ENCODE measurements around the gene FRY.

Gene FRY

DNA sequence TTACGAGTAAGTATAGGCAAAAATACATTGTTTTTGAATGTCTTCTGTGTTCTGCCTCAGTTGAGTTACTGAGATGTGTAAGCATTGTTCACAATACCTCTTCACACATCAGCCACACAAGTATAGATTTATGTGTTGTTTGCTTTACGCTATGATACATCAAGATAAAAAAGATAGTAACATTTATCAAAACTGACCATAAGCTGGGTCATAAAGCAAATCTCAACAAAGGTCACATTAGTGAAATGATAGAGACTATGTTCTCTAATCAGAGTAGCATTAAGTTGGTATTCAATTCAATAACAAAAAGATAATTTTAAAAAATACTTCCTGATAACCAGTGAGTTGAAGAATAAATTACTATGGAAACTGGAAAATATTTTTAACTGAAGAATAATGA, 156.1 kb downstream of the FRY start:
- no peak for DNase-seq

DNA sequence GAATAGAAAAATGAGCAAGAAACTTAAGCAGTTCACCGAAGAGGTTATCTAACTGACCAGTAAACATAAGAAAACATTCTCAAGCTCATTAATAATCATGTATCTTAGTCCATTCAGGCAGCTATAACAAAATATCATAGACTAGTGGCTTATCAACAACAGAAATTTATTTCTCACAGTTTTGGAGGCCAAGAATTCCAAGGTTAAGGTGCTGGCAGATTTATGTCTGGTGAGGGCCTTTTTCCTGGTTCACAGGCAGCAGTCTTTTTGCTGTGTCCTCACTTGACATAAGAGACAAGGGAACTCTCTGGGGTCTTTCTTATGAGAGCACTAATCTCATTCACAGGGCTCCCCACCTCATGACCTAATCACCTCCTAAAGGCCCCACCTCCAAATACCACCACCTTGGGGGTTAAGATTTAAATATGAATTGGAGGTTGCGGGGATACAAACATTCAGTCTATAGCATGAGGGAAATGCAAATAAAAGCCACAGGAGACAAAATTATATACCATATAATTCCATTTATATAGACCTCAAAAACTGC, 160.0 kb downstream of the FRY start:
- DNase-seq, result no peak

DNA sequence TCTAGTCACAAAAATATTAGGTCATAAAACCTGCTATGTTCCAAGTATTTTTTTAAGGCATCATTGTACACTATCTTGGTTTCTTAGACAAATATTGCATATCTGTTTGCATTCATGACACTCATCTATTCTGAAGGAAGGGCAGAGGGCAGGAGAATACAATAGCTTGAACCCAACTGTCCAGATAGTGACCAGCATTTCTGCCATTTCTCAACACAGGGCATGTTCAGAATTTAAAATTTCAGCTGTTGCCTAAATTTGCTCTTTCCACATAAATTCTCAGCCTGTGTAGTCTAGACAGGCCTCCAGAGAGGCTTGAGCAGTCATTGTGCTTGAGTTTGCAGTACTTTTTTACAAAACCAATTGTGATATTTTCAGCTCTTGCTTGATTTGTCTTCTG, 164.1 kb downstream of the FRY start:
- DNase-seq, result no peak

DNA sequence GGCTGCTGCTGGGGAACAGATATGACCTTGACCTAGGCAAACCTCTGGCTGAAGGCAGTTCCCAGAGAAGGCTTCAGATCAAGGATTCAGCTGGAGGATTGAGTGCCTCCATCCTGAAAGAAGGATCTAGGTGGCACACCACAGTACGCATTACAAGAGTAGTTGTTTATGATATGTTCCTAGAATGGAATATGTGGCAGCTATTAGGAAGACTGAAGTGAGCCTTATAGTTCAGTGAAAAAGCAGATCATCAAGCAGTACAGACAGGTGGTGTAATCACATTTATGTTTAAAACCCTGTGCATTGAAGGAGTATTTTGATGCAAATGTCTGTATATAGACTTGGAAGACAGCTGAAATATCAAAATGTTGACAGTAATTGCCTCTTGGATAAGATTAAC, 167.6 kb downstream of the FRY start:
- DNase-seq, result no peak

DNA sequence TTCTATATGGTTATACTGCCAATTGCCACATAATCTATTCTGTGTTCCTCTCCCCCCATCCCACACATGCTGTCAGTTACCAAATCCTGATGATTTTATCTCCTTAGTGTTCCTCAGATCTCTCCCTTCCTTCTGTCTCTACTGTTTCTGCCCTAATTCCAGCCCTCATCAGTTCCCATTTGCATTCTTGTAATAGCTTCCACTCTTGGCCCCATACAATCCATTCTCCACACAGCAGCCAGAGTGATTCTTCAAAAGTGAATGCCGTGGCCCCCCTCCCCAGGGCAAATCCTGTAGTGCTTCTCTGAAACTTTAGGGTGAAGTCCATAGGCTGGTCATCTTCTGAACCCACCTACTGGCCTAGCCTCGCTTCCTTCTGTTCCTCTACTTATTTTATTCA, 169.2 kb downstream of the FRY start:
- no peak for DNase-seq

DNA sequence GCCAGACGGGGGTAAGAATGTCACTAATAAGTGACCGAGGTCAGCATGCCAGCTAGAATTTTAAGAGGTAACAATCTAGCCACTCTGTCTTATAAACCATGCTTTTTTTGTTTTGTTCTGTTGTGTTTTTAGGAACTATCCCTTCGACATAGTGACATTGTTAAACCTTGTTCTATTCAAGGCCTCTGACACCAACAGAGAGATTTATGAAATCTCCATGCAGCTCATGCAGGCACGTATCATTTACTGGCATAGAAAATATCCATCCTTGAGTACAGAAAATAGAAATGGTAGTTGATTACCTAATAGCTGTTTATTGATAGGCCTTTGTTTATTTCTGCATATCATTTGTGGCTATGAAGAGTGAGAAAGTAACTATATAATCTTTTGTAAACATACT, 170.2 kb downstream of the FRY start:
- no peak for DNase-seq

DNA sequence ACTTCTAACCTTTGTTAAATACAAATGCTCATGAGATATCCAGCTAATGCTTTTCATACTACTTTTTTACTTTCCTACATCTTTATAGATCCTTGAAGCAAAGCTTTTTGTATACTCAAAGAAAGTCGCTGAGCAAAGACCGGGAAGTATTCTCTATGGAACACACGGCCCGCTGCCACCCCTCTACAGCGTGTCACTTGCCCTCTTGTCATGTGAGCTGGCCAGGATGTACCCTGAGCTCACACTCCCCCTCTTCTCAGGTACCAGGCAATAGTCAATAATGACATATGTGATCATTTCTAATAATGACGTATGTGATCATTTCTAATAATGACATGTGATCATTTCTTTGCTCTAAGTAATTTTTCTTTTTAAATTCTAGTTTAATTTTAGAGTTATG, 170.7 kb downstream of the FRY start:
- no peak for DNase-seq

DNA sequence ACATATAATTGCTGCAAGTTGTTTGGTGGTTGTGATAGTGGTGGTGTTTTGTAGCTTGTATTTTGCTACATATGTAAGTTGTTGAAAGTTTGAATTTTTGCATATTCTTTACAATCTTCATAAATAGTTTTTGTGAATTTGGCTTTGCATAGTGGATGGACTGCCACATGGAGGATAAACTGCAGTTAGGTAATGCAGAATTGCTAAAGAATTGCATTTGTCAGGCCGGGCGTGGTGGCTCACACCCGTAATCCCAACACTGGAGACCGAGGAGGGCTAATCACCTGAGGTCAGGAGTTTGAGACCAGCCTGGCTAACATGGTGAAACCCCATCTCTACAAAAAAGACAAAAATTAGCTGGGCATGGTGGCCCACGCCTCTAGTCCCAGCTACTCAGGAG, 171.6 kb downstream of the FRY start:
- DNase-seq, result no peak

DNA sequence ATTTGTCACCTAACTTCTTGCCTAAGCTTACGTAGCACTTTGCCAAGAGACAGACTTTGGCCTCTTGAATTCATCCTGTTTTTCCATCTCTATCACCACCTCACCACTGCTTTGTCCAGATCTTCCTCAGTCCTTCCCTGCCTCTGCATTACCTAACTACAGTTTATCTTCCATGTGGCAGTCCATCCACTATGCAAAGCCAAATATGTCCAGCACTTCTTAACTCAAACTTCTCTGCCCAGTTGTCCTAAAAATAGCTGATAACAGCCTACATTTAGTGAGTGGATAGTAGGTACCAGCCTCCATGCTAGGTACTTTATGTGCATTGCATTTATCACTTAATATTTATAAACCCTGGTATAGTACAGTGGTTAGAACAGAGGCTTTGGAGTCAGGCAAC, 172.2 kb downstream of the FRY start:
- DNase-seq, result no peak

DNA sequence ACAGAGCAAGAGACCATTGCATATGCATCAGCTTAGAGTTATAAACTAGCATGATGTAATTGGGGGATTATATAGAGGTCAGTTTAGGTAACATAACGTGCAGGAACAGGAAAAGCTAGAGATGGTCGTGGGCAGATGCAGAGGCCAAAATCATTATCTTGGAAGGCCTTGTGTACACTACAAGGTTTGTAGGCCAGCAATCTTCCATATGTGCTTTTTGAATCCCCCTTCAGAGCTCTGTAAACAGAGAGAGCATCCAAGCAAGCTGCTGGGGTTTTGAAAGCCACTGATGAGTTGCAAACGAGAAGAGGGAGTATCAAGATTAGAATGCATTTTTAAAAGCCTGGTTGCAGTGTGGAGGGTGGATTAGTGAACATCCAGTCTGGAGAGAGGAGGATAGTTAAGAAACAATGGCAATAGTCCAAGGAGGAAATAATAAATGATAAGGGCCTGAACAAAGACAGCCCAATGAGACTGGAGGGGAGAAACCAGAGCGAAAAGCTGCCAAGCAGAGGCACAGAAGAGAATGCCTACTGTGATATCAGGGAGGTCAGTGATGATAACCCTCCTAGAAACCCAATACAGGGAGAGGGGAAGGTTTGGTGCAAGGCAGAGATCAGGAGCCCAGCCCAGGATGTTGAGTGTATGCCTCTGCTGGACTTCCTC, 174.0 kb downstream of the FRY start:
- no peak for DNase-seq

DNA sequence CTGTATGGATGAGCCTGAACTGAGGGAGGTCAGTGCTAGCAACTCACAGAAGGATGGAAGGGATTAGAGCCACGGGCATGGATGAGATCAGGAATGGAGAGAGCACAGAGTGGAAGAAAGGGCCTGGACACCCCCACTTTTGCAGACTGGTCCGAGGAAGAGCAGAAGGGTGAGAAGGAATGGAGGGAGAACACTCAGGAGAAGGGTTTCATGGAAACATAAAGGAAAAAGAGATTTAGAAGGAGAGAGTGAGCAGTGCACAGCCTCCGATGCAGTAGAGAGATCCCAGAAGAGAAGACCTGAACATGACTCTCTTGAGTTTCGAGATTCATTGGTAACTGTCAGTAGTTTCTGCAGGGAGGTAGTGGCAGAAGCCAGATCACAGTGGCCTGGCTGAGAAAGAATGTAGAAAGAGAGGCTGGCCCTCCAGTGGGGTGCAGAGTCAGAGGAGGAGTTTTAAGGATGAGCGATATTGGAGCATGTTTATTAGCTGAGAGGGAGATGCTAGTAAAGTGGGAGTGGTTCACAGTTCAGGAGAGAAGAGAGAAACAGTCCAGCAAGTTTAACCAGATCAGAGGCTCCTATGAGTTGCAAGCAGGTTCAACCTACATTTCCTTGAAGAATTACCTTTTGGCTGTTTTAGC, 174.6 kb downstream of the FRY start:
- no peak for DNase-seq

DNA sequence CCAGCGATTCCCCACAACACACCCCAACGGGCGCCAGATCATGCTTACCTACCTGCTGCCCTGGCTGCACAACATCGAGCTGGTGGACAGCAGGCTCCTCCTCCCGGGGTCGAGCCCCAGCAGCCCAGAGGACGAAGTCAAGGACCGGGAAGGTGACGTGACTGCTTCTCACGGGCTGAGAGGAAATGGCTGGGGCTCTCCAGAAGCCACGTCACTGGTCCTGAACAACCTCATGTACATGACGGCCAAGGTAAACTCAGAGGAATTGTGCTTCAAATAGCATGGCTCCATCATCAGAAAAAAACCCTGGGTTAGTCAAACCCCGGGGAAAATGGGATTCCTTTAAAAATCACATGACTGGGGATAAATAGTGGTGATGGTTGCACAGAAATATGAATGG, 177.3 kb downstream of the FRY start:
- DNase-seq, result no peak

DNA sequence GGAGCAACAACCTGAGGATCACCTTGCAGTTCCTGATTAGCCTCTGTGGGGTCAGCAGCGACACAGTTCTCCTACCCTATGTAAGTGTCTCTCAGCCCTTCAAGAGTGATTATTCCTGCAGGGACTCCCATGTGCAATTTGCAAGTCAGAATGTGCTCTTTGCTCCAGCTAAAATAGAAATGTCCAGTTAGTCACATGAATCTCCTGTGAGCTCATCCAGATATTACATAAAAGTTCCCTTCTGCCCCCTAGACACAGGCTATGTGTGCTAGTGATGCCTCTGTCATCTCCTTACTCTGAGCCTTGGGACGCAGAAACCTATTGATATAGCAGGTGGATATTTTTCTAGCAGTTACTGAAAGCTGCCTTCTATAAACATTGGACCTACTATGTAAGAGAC, 178.1 kb downstream of the FRY start:
- no peak for DNase-seq

DNA sequence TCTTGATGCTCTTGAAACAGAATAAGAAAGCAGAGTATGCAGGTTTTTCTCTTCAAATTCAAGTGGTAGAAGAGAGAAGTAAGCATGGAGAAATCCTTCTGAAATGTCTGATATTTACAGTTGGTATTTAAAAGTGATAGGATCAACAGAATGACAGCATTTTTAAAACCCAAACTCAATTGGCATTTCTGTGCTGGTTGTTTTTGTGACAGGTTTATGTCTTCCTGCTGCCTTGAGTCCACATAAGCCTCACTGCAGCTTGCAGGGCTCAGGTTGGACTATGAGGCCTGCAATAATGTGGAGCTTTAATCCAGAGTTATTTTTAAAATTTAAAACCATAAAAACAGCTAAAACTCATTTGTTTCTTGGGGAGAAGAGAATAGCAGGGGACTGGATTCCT, 178.5 kb downstream of the FRY start:
- no peak for DNase-seq

DNA sequence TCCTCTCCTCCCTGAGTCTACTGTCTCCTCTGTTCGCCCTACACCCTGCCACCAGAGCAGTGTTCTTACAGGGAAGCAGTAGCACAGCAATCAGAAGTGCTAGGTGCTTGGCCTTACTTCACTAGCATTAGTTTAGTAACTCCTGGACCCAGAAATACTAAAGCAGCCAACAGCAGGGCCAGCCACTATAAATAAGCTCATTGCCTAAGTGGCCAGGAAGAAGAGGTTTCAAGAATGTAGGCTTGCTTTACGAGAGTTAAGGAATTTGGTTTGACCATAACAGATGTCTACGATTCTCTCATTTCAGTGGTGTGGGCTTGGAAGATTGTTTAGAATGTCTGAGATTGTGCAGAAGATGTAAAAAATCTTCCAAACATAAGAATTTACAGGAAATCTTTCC, 180.2 kb downstream of the FRY start:
- no peak for DNase-seq

DNA sequence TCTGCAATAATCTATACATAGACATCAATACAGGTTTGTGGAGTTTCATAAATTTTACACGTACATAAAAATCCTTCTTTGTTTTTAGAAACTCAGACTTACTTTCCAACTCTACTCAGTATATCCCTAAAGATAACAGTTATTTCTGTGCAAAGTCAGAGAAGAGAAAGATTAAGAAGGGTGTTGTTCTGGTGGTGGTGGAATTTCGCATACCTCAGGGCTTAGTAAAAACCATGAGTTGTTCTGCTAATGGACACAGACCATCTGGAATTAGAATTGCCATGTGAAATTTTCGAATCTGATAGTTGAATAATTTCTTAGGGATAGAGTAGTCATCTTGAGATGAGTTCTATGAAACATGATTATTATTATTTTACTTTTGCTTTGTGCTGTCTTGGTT, 180.8 kb downstream of the FRY start:
- no peak for DNase-seq

DNA sequence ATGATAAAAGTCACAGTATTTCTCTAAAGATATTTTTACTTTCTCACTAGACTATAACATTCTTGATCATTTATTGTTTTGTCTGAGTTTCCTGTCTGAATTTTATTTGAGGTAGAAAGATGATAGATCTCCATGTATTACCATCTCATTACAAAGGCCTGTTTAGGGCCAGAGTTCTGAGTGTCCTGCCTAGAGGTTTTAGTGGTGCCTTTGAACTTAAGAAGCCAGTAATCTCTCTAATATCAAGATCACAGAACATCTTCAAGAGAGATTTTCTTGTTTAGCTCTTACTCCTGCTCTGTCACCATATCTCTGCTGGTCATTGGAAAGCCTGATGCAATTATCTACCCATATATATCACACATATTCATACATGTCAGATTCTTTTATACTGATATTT, 182.1 kb downstream of the FRY start:
- DNase-seq, result no peak

DNA sequence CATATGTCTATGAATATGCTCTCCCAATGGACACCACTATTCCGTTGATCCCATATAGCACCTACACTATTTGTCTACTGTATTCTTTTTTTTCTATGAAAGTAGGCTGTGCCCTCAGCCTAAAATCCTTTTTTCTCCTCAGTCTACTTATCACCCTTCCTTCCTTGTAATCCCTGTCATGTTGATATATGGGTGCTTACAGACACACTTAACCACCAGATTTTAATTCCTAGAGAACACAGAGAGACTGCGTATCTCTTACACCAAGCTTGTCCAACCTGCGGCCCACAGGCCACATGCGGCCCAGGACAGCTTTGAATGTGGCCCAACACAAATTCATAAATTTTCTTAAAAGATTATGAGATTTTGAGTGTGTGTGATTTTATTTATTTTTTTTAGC, 182.5 kb downstream of the FRY start:
- no peak for DNase-seq

DNA sequence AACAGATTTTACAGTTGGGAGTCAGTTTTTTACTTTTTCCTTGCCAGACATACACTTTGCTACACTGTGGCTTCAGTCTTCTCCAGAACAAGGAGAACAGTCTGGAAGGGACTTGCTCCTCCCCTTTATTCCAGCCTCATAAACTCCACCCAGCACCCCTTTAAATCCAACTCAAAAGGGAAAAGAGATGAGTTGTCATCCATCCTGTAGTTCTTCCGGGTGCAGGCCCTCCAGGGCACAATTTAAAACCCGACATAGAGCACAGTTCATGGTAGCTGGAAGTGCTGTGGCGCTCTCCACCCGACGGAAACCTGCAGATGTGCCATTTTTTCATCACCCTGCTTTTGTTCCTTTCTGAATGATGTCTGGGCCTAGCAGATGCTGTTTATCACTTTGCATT, 184.7 kb downstream of the FRY start:
- no peak for DNase-seq

DNA sequence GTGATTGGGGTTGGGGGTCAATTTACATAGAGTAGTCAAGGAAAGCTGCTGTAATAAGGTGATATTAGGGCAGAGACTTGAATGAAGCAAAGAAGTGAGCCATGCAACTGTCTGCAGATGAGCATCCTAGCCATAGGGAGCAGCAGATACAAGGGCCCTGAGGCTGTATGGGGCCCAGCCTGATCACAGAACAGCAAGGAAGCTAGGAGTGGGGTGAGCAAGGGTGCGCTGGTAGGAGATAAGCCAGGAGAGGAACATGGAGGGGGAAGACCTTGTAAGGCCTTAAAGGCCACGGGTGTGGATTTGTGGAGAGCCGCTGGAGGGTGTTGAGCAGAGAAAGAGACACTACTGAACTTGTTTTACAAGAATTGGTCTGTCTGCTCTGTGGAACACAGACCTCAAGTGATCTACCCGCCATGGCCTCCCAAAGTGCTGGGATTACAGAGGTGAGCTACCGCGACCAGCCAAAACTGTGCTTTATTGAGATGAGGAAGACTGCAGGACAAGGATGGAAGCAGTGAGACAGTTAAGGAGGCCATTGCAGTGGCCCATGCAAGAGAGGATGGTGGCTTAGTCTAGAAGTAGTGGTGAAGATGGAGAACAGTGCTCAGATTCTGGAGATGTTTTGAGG, 190.6 kb downstream of the FRY start:
- DNase-seq, result no peak

DNA sequence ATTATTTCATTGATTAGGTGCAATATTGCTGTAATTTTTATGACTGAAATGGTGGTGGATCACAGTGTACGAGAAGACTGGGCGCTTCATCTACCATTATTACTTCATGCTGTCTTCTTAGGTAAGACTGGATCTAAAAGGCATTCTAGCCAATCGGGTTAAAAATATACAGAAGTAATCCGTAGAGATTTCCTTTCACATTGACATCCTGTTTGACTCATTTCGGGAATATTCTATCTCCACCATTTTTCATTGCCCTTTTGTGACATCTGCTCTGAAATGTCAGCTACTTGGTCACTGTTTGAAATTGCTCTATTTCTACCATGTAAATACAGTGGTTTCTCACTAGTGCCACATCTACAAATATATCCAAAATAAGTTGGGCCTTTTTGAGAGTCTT, 193.3 kb downstream of the FRY start:
- no peak for DNase-seq

DNA sequence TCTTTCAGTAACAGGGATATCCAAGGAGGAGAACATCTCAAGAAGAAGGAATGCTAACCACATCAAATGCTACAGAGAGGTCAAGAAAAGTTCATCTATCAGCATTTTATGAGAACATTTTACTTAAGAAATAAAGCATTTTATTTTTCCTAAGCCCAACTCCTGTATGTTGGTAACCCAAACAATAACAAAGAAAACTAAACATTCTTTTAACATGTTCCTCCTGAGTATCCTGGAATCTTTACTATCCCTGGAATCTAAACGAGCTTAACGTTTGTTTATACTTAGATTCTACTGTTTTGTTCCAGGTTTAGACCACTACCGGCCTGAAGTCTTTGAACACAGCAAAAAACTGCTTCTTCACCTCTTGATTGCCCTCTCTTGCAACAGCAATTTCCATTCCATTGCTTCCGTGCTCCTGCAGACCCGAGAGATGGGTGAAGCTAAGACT, 193.9 kb downstream of the FRY start:
- DNase-seq, result no peak

DNA sequence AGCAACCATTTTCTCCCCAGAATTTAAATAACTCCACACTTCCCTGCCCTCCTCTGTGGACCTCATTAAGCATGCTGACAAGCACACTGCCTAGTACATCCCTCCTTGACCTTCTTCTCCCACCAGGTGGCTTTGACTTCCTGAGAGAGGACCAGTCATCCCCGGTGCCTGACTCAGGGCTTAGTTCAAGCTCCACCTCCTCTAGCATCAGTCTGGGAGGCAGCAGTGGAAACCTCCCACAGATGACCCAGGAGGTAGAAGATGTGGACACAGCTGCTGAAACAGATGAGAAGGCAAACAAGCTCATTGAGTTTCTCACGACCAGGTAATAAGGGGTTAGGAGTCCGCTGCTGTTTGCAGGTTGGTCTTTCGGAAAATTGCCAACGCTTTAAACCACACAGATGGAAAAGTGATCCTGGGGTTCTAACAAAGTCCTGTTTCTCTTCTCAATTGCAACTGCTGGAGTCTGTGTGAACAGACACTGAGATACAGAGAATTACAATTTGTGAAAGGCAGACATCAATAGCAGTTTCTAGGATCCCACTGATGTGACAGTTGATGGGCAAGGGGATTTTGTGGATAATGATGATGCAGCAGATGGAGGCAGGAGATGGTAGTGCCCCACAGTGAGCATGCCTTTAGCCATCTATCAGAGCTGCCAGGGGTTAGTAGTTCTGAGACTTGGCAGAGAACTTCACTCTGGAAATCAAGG, 196.9 kb downstream of the FRY start:
- DNase-seq, result no peak

DNA sequence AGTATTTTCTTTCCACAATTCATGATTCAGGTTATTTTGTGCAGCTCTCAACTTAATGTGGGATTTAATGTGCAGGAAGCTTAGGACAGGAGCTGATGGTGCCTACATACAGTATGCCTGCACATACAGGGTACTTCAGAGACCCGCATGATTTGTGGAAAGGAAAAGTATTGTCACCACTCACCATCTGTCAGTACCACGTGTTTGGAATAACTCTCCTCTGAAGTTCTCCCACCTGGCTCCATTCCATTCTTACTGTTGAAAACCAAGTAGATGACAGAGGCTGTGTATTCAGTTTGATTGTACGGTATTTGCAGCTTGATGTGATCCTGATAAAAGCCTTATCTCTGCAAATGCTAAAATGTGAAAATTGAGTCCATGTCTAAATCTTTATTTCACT, 197.9 kb downstream of the FRY start:
- no peak for DNase-seq

All from NK-92 treated with Interleukin-12 subunit alpha and Interleukin-12 subunit beta, amount 100 ng/mL, for 24 hours (cell line).